ENCODE data around the gene SPTLC1.

Gene SPTLC1

DNA sequence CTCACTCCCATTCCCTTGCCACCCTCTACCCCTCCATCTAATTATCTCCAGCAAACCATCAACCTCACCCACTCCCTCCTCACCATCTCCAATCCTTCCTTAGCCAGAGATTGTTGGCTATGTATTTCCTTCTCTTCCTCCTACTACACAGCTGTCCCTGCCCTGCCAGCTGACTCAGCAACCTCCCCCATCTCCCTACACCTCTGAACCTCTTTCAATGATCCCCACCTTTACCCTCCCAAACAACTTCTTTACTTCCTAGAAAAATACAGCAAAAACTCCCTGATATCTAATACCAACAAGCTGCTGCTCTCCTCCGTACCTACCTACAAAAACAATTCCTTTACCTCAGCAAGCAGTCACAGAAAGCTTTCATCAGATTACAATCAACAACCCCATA is 37.3 kb downstream of the SPTLC1 start:
- no peak for DNase-seq

DNA sequence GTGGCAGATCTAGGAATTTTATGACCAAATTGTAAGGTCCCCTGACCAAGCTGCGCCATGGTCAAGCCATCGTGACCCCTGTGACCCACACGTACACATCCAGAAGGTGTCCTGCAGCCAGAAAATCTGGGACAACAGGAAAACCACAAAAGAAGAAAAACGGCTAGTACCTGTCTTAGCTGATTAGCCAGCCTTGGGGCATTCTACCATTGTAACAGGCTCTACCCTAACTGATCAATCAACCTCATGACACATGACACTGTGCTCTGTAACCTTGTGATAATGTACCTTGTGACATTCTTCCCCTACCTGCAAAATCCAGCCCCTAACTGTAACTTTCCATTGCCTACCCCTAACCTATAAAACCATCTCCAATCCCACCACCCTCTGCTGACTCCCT is 43.6 kb downstream of the SPTLC1 start:
- DNase-seq, result no peak

DNA sequence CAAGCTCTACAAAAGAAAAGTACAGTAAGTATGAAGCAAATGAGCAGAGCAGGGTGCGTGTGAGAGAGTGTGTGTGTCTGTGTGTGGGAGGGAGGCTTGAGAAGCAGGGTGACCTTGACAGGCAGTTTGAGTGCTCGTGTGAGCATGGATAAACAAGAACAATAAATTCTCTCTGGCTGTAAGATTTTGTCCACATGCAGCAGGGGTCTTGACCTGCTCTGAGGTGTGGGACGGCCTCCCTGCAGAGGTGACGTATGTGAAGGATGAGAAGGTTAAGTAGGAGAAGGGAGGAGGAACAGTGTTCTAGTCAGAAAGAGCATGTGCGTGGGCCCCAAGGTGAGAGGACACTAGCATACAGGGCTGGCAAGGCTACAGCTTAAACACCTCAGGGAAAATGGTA is 49.0 kb downstream of the SPTLC1 start:
- DNase-seq, result no peak

DNA sequence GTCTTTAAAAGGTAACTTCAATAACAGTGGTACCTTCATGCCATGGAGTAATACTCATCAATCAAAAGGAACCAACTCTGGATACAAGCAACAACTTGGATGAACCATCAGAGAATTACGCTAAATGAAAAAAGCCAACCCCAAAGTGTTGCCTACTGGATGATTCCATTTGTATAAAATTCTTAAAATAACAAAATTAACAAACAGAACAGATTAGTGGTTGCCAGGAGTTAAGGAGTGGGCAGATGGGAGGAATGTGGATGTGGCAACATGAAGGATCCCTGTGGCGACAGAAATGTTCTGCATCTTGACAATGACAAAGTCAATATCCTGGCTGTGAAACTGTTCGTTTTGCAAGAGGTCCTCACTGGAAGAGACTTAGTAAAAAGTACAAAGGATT is 50.5 kb downstream of the SPTLC1 start:
- DNase-seq, result no peak

DNA sequence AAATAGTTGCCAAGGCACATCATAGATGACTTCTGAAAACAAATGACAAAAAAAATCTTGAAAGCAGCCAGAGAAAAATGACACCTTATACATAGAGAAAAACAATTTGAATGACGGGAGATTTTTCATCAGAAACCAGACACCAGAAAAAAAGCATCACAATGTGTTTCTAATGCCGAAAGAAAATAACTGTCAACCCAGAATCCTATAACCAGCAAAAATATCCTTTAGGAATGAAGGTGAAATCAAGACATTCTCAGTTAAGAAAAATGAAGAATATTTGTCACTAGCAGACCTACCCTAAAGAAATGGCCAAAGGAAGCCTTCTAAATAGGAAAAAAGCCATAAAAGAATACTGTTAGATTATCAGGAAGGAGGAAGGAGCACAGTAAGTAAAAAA is 54.0 kb downstream of the SPTLC1 start:
- DNase-seq, result no peak

DNA sequence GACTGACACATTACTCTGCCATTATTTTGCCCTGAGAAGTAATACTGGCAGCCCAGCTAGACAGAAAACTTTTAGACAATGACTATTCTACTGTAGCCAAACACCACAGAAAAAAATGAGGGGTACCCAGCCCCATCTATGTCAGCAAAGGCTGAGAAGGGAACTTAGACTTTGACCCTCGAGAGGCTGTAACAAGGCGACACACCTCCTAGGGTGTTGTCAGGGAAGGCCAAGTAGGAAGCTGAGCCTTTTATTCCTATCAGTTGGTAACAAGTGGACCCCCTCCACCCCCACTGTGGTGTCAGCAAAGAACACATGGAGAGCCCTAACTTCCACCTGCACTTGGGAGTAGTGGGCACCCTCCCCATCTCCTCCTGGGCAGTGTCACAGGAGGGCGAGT is 55.6 kb downstream of the SPTLC1 start:
- no peak for DNase-seq

DNA sequence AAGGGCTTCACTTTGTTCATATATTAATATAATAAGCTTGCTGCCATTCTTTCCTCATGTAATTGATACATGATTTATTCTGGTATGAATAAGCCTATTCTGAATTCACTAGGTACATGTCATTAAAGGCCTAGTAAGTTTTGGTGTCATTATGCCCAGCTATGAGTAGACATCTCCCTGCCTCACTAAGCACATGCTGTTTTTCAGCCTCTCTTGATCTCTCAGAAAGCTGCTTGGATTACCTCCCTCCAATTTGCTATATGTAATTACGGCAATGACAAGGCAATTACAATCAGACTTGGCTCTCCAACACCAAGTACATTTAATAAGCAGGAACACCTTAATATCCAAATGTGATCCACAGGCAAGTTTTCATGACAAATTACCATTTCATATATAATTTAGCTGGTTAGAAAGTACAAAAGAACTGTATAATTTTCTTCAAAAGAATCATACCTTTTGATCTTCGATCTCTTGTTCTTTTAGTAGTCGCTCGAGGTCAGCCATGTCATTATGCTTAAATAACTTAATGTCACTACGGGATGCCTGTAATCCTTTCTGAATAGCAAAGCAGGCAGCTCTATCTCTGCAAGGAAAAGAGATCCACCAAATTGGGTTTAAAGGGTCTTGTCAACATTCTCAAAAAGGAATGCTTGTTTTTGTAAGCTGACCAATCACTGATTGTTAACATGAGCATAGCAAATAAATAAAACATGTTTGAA is 56.3 kb downstream of the SPTLC1 start:
- DNase-seq, result no peak

DNA sequence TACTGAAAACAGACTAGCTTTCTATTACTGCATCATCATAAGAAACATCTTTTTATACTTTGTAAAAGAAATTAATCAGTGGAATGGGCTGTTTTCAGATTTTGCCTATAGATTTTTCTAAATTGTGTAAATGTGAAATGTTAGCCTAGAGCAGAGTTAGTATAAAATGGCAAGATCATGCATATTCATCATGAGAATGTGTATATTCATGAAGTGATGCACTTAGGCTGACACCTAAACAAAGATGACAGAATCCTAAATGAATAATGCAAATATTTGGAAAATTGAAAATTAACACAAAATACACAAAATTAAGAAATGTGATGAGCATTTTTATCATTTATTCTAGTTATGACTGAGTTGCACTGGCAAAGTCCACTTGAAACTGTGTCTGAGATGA is 57.2 kb downstream of the SPTLC1 start:
- no peak for DNase-seq

DNA sequence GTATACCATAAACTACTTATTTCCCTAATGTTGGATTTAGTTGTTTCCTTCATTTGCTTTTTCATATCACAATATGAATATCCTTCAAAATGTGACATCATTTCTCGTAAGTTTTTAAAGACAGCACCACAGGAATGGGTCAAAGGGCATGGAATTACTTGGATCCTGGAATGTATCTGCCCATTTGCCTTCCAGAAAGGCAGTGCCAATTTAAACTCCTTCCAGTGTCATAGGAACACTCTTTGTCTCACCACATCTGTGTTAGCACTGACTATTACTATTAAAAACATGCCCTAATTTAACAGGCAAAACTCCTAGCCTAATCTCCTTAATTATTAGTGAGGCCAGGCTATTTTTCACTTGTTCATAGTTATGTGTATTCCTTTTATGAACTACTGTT is 58.0 kb downstream of the SPTLC1 start:
- DNase-seq, result no peak

DNA sequence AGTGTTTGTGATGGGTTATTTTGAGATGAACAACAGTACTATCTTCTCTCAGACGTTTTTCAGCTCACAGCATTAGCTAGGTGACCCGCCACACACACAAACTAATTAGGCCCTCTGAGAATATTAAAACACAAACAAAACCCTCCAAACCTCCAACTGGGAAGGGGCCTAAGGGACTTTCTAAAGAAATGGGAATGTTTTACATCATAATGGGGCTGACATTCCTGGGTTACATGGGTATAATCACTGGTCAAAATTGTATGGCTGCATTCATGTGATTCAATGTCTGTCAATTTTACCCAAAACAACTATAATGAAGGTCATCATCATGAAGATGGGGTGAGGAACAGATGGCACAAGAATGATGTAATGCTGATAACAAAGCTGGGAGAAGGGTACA is 59.6 kb downstream of the SPTLC1 start:
- no peak for DNase-seq

DNA sequence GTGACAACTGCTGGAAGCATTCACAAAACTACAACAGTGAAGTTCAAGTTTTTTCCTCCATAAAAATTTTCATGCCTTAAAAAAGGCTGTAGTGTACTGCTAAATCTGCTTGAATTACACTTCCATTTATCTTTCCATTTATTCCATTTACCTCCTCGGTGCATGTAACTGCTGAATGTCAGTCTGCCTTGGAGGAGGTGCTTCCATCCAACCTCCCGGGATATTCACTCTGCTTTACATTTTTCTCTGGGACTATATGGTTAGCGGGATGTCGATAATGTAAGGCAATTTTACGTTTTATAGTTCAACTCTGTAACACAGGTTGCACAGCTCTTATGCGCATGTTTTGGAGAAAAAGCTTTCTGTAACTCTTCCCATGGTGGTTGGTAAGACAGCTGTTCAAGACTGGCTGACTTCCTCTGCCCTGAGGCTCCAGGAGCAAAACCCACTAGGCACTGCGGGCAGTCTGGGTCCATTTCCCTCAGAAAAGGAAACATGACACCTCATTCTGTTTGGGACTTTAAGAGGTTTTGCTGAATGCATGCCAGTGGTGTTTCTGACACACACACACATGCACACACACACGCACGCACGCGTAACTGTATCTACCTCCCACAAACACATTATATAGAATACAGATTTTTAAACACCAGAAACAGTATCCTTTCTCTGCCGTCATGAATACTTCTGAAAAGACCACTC is 66.1 kb downstream of the SPTLC1 start:
- DNase-seq, result no peak

DNA sequence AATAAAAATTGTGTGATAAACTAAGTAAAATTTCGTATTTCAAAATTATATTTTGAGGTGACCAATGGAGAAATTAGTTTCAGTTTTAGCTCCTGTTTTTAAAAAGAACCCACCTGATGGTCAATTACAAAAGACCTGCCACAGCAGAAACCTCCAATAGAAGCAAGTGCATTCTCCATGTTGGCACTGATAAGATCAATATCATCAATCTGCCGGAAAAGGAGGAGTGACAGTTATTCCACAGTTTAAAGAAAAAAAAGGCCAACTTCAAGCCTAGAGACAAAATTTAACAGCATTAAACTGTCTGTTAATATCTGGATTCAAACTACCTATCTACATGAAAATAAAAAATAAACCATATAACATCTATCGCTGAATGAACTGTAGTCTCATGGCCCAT is 67.7 kb downstream of the SPTLC1 start:
- DNase-seq, result no peak

DNA sequence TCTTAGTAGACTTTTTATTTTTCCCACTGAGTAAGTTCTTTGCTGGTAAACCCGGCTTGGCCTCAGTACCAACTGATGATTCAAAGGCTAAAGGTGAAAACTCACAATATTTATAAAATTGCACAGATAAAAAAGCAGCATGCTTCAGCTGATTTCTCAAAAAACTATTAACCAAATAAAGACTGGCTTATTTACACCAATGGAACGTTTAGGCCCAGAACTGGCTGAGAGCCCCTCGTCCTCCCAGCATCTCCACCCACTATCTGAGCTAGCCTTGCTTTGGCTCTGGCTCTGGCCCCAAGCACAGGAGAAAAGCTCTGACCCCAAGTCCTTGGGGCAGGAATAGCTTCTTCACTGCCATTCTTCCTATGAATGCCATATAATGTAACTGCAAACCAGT is 68.5 kb downstream of the SPTLC1 start:
- DNase-seq, result no peak

DNA sequence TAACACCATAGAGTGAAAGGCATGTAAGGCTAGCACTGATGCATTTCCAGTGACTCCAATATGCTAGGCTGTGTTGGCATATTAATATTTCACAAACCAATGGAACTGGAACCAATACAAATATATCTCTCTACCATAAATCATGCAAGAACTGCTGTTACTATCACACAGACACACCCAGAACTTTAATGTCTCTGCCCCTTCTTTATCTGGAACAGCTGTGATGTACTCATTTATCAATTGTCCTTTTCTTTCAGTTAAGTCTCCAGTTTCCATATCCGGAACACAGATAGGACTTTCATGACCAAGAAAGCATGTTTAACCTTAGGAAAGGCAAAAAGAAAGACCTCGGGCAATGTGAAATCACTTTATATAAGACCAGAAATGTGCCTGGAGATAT is 70.3 kb downstream of the SPTLC1 start:
- DNase-seq, result no peak

DNA sequence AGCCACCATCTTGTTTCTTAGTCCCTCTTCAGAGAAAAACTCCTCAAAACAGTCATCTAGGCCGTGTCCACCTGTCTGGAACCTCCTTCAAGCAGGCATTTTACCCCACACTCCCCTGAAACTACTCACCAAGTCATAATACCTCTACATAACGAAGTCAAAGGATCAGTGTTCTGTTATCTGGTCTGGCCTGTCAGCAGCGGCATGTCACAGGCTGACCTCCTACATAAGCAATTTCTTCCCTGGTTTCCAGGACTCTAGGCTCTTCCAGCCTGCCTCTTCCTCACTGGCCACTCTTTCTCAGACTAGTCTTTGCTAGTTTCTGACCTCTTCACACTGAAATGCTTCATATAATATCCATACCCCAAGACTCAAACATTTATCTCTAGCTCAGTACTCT is 72.2 kb downstream of the SPTLC1 start:
- no peak for DNase-seq

DNA sequence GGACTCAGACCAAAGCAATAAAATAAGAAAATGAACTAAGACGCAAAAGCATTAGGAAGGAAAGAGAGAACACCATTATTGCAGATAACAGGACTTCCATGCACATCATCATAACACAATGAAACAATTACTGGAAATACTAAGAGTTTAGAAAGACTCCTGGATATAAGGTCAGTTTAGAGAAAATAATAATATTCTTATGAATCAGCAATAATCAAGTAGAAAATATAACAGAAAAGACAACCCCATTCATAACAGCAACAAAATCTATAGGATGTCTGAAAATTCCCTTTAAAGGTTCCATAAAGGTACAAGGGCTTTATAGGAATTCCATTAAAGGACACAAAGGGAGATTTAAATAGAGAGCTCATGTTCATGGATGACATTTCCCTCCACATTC is 73.0 kb downstream of the SPTLC1 start:
- DNase-seq, result no peak

DNA sequence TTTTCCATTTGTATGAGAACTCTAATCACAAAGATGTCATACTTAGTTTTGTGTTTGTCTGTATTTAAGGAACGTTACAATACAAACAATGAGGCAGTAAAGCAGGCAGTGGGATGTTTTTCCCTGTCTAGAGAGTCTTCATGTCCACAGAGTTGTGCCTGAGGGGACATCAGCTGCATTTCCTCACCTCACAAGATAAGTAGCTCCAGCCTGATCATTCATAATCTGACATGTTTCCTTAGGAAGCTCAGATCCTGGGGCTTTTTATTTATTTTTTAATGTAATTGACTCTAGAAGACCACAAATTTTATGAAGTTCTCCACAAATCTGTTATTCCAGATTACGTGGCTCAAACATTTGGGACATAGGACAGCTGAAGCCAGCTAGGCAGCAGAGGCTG is 78.5 kb downstream of the SPTLC1 start:
- DNase-seq, result no peak

DNA sequence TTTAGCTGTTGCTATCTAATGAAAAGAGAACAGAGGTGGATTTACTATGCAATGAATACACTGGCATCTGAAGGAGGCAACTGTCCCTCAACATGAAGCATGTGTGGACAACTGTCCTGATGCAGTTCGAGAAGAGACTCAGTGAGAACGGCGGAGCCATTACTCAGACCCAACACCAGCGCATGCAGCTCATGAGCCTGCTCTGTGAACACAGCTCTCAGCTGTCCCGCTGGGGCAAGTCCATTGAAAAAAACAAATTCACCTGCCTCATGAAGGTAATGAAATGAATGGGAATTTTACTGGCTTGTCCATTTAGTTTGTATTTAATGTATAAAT is 78.8 kb downstream of the SPTLC1 start:
- no peak for DNase-seq

DNA sequence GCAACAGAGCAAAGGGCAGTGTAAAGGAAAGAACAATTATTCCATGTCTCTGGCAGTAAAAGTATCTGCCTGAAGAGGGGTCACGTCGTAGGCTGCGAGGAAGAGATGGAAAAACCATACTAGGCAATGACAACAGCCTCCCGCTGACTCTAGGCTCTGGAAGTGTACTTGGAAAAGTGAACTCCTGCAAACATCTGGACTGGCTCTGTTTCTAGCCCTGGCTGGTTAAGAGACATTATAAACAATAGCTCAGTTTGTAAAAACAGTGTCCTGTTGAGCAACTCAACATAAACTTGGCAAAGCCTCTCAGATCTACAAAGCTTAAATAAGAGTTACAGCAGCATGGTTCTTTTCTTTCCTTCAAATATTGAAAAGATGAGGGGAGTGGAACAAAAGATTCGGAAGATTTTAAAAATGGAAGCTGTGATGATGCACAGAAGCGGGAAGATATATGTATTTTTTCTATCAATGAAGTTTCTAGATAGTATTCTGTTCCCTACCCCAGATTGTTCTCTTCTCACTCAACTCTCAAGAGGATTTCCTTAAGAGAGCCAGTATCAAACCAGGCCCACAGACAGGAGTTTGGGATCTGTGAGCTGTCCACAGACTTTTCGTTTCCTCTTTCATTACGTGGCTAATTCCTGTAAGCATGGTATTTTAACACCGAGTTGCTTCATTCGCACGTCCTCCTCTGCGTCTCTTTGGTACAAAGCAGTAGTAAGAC is 79.4 kb downstream of the SPTLC1 start:
- no peak for DNase-seq

DNA sequence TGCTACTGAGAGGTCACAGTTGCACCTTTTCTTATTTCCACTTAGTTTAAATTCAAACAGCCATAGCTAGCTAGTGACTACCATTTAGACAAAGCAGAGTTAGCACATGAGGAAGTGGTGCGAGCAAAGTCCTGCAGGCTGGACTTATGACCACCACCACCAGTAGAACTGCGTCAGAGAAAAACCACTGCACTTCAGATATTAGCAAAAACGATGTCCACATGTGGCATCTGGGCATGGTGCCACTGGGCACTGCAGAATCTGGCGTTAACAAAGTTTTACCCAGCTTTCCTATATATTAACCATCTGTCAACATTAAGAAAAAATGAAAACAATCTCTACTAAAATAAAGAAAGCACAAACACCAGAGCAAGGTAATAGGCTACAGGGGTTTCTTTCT is 80.1 kb downstream of the SPTLC1 start:
- DNase-seq, result no peak

DNA sequence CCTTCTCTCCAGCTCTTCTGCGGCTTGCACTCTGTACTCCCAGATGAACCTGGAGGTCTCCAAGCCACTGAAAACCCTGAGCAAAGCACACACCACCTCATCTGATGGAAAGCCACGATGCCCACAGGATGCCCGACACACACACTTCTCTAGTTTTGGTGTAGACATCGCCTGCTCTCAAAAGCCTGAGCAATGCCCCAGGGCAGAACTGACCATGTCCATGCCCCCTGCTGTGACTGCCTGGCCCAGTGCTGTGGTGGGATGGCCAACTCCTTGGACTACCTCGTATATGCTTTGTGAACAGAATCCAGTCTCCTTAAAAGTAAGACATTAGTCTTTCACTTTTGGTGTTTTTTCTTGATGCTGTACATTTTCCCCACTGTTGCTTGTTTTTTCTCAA is 81.2 kb downstream of the SPTLC1 start:
- DNase-seq, result no peak

DNA sequence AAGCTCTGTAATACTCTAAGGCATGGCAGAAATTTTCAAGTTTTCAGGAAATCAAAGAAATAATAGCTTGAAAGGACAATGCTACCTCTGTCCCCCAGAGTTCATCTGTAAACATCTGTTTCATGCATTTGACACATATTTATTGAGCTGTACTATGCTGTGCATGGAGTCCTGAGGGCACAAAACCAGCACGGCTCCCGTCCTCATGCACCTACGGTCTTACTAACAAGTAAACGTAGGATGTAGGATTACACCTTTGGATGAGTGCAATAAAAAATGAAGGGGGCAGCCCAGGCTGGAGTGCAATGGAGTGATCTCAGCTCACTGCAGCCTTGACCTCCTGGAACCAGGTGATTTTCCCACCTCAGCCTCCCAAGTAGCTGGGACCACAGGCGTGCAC is 81.9 kb downstream of the SPTLC1 start:
- DNase-seq, result no peak

DNA sequence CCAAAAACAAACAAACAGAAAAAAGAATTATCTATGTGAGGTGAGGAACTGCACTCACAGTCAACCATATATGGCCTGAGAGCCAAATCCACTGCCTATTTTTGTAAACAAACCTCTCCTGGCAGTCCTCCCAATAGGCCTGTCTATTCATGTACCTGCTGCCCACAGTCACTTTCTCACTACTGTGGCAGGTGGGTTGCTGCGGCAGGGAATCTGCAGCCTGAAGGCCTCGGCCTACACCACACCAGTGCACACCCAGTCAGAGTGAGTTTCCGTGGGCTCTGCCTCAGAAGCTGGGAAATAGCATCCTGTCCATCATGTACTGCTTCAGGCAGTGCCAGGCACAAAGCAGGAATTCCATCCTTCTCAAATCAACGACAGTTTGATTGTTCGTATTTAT is 82.3 kb downstream of the SPTLC1 start:
- no peak for DNase-seq

DNA sequence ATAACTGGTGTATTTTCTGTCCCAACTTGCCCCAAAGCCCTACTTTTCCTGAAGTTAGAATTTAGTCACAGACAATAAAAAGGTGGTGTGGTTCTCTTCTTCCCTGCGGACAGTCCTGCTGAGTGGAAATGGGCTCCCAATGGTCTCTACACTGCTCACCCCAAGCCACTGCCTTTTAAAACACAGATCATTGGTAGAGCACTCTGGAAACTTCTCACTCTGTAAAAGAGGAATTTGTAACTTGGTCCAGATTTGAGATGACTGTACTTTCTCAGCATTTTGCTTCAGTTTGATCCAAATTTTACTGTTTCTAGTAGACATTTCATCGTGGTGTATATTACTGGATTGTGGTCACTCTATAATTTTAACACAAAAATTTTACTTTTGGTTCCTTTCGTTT is 84.8 kb downstream of the SPTLC1 start:
- DNase-seq, result no peak

DNA sequence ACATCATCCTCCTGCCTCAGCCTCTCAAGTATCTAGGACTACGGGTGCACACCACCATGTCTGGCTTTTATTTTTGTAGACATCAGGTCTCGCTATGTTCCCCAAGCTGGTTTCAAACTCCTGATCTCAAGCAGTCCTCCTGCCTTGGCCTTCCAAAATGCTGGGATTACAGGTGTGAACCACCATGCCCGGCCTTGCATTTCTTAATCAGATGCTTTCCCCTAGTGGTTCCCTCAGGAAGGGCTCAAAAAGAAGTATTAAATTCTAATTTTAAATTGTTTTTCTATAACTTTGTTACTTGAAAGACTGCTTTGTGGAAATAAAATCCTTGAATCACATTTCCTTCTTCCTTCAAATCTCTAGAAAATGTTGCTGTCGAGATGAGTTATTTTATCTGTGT is 85.7 kb downstream of the SPTLC1 start:
- no peak for DNase-seq
